Activated CD4-positive, alpha-beta T cell treated with anti-CD3 and anti-CD28 coated beads, Interleukin-2, Interleukin-4, amounts not matched to agents 100 ng/mL and 50 ng/mL, durations not matched to agents 16 hours and 8 hours (primary cell): ENCODE measurements around the gene ENTHD1.
A peak's percentile ranks its signal among the peaks of the same experiment; 100 is the strongest.
"Not testable (repeated sequence)": the region's sequence is repeated elsewhere in the genome, so short reads cannot be mapped to it uniquely, and the experiment has no call there.

ENCODE experiments used
- DNase-seq: peaks from one replicate; pipeline ENCODE4 v3.0.0-alpha.2; 2020; ENCODE audit warnings: low spot score

The ENTHD1 gene

GRCh38 chr22:39785232-39785631, 108.3 kb downstream of the ENTHD1 start:
- DNase-seq = no peak

- no peak for DNase-seq
These were observed 115.7 kb downstream of the ENTHD1 start for GRCh38 chr22:39777716-39778454.

- no peak for DNase-seq
These were observed 117.1 kb downstream of the ENTHD1 start for GRCh38 chr22:39776295-39777009.

- peak; percentile 87 for DNase-seq
These were observed 119.5 kb downstream of the ENTHD1 start for GRCh38 chr22:39773976-39774539.

- DNase-seq = no peak
These were observed 120.1 kb downstream of the ENTHD1 start for GRCh38 chr22:39773503-39773902.

GRCh38 chr22:39771486-39771885, 122.1 kb downstream of the ENTHD1 start:
- no peak for DNase-seq

GRCh38 chr22:39765661-39766060, 127.9 kb downstream of the ENTHD1 start:
- DNase-seq = no peak

- no peak for DNase-seq
These were observed 128.5 kb downstream of the ENTHD1 start for GRCh38 chr22:39765046-39765445.

GRCh38 chr22:39763276-39763675, 130.3 kb downstream of the ENTHD1 start:
- DNase-seq = no peak

GRCh38 chr22:39750759-39751158, 142.8 kb downstream of the ENTHD1 start:
- DNase-seq = no peak

- DNase-seq = peak; percentile 30
These were observed 144.7 kb downstream of the ENTHD1 start for GRCh38 chr22:39748877-39749276.

- no peak for DNase-seq
These were observed 146.8 kb downstream of the ENTHD1 start for GRCh38 chr22:39746600-39747262.

- peak; percentile 40 for DNase-seq
These were observed 147.8 kb downstream of the ENTHD1 start for GRCh38 chr22:39745789-39746188.

- DNase-seq = no peak
These were observed 149.2 kb downstream of the ENTHD1 start for GRCh38 chr22:39744353-39744752.

GRCh38 chr22:39743935-39744334, 149.6 kb downstream of the ENTHD1 start:
- DNase-seq = no peak

GRCh38 chr22:39739338-39740027, 154.1 kb downstream of the ENTHD1 start:
- DNase-seq = no peak

GRCh38 chr22:39738746-39739145, 154.8 kb downstream of the ENTHD1 start:
- DNase-seq = no peak

- no peak for DNase-seq
These were observed 157.8 kb downstream of the ENTHD1 start for GRCh38 chr22:39735776-39736175.

- DNase-seq = no peak
These were observed 158.7 kb downstream of the ENTHD1 start for GRCh38 chr22:39734866-39735265.

GRCh38 chr22:39734046-39734445, 159.5 kb downstream of the ENTHD1 start:
- not testable (repeated sequence) for DNase-seq

- DNase-seq = no peak
These were observed 160.4 kb downstream of the ENTHD1 start for GRCh38 chr22:39733191-39733590.

GRCh38 chr22:39732625-39733024, 160.9 kb downstream of the ENTHD1 start:
- no peak for DNase-seq
